Fibroblast of lung (primary cell): ENCODE results near the gene BFSP2.

Experiments used
- CTCF ChIP-seq, 2 donors: IDR thresholded peaks in 1 of 2; conservative IDR thresholded peaks in 1 of 2; 1 replicate in 1 of 2; 2 replicates in 1 of 2; pipeline ENCODE4 v1.5.1; 2011 to 2012; ENCODE audit warnings: low read length in 2 of 2, control low read depth in 1 of 2, inconsistent platforms in 1 of 2, low read depth in 1 of 2, mild to moderate bottlenecking in 1 of 2
- EZH2 ChIP-seq: IDR thresholded peaks from 2 replicates; pipeline ENCODE4 v1.5.1; 2012; ENCODE audit warnings: low read length, control low read depth, mild to moderate bottlenecking; ENCODE audit errors: missing control alignments

- TF ChIP-seq CTCF (conservative IDR thresholded peaks at IDR 0.05 in 1 of 2, IDR thresholded peaks at IDR 0.05 in 1 of 2; ENCODE audit: low read depth in 1 of 2, low read length in 2 of 2) (peak in 1 of 2 donors; percentile 19), EZH2 (no peak)
These were observed 57.7 kb downstream of the BFSP2 start for GRCh38 chr3:133457465-133458067.
